ENCODE results near the gene TGM5.

GRCh38 chr15:43242616-43243015 lies 24.1 kb downstream of the TGM5 start:
- TF ChIP-seq CTCF (IDR thresholded peaks at IDR 0.05) (no peak), ZMAT4 (CRISPR knock-in tag; IDR thresholded peaks at IDR 0.05) (no peak), GABPB1 (CRISPR knock-in tag; IDR thresholded peaks at IDR 0.05) (no peak), ATF2 (CRISPR knock-in tag; IDR thresholded peaks at IDR 0.05; ENCODE audit: borderline replicate concordance, low read depth) (no peak), ATF3 (CRISPR knock-in tag; conservative IDR thresholded peaks at IDR 0.05) (no peak)

Data from WTC11 (cell line).